Peyer's patch (tissue), 4 donors: ENCODE results near the gene E2F8.

Source experiments
- POLR2A ChIP-seq, 2 donors: fragments of 450-650 bp; IDR thresholded peaks; one replicate each; pipeline ENCODE4 v1.5.1; 2017; ENCODE audit warnings: antibody characterized with exemption in 2 of 2, mild to moderate bottlenecking in 2 of 2, moderate library complexity in 2 of 2
- TF ChIP-seq, protein P1 (sequence below), 6 experiments: fragments of 450-650 bp in 4 of 6; fragments of 200-600 bp in 2 of 6; sonication (generic) in 1 of 6; IDR thresholded peaks; one replicate each; pipeline ENCODE4 v1.5.1; 2017 to 2019; ENCODE audit warnings: antibody characterized with exemption in 6 of 6, mild to moderate bottlenecking in 3 of 6, moderate library complexity in 1 of 6

DNA sequence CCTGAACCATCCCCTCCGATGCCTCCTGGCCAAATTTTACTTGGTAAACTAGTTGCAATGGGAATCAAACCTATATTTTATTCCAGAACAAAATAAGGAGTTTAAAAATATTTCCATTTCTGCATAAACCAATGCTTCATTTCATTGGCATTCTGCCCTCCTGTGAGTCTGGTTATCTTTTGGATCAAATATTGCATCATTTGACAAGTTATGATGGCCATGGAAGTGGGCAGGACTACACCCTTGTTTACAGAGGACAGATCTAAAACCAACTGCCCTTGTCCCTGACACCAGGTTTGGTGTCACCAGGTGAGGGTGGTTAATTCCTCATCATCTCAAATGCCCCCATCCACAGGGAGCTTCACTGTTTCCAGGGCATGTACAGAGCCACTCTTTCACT is 28.2 kb upstream of the E2F8 start:
- TF ChIP-seq, protein P1, sequence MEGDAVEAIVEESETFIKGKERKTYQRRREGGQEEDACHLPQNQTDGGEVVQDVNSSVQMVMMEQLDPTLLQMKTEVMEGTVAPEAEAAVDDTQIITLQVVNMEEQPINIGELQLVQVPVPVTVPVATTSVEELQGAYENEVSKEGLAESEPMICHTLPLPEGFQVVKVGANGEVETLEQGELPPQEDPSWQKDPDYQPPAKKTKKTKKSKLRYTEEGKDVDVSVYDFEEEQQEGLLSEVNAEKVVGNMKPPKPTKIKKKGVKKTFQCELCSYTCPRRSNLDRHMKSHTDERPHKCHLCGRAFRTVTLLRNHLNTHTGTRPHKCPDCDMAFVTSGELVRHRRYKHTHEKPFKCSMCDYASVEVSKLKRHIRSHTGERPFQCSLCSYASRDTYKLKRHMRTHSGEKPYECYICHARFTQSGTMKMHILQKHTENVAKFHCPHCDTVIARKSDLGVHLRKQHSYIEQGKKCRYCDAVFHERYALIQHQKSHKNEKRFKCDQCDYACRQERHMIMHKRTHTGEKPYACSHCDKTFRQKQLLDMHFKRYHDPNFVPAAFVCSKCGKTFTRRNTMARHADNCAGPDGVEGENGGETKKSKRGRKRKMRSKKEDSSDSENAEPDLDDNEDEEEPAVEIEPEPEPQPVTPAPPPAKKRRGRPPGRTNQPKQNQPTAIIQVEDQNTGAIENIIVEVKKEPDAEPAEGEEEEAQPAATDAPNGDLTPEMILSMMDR (IDR thresholded peaks at IDR 0.05), result no peak
- TF ChIP-seq POLR2A (IDR thresholded peaks at IDR 0.05), result no peak
